ENCODE measurements around the gene BMP7. TPM values are rescaled to one million over a fixed set of nuclear protein-coding genes. Genes with fewer than 3 reads are reported as not detected.

Gene BMP7
- total RNA-seq, 2 experiments from 2014 or later, result not detected

DNA sequence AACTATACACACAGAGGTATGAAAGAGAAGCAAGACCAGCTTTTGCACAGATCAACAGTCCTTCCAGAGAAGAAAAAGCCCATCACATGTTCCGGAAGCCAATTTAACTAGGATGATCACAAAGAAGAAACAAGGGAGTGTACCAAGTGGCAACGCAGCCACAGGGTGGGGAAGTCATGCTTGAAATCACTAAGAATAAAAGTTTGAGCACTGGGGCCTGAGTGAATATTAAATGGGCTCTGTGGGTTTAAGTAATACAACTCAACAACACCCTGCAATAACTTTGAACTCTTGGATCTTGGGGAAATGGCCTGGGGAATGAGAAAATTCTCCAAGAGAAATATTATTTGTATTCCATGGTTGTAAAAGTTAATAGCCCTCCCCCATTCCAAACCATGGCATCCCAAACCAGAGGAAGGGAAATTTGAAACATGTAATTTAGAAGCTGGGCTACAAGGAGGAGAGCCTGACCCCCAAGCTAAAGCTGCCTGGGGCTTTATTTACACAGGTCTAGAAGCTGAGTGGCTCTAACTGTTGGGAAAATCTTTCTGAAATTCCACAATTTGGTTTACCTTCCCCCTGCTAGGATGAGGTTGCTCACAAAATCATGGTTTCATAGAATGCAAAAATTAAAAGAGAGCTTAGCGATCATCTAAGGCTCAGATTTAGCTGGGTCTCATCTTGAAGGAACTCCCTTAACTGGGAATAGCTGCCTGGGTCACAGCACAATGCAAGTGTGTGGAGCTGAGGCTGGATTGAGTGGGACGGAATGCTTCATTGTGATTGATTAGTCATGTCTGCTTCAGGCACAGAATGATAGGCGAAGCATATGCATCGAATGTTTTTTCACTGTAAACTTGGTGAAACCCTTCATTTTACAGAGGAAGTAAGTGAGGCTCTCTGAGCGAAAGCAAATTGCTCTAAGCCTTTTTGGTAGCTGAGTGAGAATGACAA is 143.6 kb downstream of the BMP7 start:
- Histone ChIP-seq H3K4me1 (ENCODE audit: insufficient read depth, low read length) (no peaks in the 10 kb centered on the region), H3K27me3 (ENCODE audit: control insufficient read depth in 1 of 2, insufficient read depth in 2 of 2, low read length in 2 of 2) (peaks cover 0 to 5% of the 10 kb centered on the region in 2 experiments), H3K27ac (ENCODE audit: low read depth in 1 of 2, low read length in 2 of 2) (no peak overlapping the region), H3K36me3 (ENCODE audit: insufficient read depth, low read length) (no peaks in the 10 kb centered on the region), H3K9me3 (ENCODE audit: control insufficient read depth in 1 of 2, insufficient read depth in 1 of 2, low read length in 2 of 2) (no peaks in the 10 kb centered on the region), H3K4me3 (ENCODE audit: low read length) (no peak overlapping the region)
- Mint-ChIP-seq H3K4me1 (ENCODE audit: low read depth) (no peaks in the 10 kb centered on the region), H3K27ac (no peak overlapping the region), H3K27me3 (peaks cover 26% of the 10 kb centered on the region), H3K9me3 (no peaks in the 10 kb centered on the region), H3K4me3 (no peak overlapping the region), H3K36me3 (ENCODE audit: low read depth) (no peaks in the 10 kb centered on the region)
- intact Hi-C loops (cut with DNase I, micrococcal nuclease), result no loop called here
- TF ChIP-seq, protein P1, sequence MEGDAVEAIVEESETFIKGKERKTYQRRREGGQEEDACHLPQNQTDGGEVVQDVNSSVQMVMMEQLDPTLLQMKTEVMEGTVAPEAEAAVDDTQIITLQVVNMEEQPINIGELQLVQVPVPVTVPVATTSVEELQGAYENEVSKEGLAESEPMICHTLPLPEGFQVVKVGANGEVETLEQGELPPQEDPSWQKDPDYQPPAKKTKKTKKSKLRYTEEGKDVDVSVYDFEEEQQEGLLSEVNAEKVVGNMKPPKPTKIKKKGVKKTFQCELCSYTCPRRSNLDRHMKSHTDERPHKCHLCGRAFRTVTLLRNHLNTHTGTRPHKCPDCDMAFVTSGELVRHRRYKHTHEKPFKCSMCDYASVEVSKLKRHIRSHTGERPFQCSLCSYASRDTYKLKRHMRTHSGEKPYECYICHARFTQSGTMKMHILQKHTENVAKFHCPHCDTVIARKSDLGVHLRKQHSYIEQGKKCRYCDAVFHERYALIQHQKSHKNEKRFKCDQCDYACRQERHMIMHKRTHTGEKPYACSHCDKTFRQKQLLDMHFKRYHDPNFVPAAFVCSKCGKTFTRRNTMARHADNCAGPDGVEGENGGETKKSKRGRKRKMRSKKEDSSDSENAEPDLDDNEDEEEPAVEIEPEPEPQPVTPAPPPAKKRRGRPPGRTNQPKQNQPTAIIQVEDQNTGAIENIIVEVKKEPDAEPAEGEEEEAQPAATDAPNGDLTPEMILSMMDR (IDR thresholded peaks at IDR 0.05), result no peak
- DNase-seq (no peak), ATAC-seq (ENCODE audit: poor library complexity) (no peak)
- CTCF ChIA-PET, result no interaction called here
- POLR2A ChIA-PET, result no interaction called here

DNA sequence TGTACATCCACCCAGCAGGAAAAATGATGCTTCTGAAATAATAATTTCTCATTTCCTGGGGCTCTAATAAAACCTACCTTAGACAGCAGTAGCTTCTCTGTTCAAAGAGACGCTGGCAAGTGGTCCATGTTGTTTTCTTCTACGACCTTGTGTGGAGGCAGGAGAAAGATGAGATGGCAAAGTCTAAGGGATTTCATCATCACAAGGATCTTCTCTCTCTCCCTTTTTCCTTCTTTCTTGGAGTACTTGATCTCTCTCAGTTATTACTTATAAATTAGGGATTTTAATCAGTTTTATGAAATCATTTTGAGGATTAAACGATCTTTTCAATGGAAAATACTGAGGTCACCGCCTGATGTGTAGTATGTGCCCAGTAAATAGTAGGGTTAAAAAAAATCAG is 147.5 kb downstream of the BMP7 start:
- H3K4me1 Mint-ChIP-seq (ENCODE audit: low read depth), result no peaks in the 10 kb centered on the region
- CTCF ChIA-PET, result no interaction called here

More for the DNA sequence above, 147.5 kb downstream of the BMP7 start:
- no peaks in the 10 kb centered on the region for H3K36me3 Mint-ChIP-seq (ENCODE audit: low read depth)
- POLR2A ChIA-PET, result no interaction called here
- H3K9me3 Mint-ChIP-seq, result no peaks in the 10 kb centered on the region
- peaks cover 9% of the 10 kb centered on the region for H3K27me3 Mint-ChIP-seq
- H3K27ac Mint-ChIP-seq, result no peak overlapping the region
- no peak for ATAC-seq (ENCODE audit: poor library complexity)
- Histone ChIP-seq H3K4me1 (ENCODE audit: insufficient read depth, low read length) (no peaks in the 10 kb centered on the region), H3K36me3 (ENCODE audit: insufficient read depth, low read length) (no peaks in the 10 kb centered on the region), H3K27me3 (ENCODE audit: control insufficient read depth in 1 of 2, insufficient read depth in 2 of 2, low read length in 2 of 2) (no peaks in the 10 kb centered on the region), H3K27ac (ENCODE audit: low read depth in 1 of 2, low read length in 2 of 2) (no peak overlapping the region), H3K9me3 (ENCODE audit: control insufficient read depth in 1 of 2, insufficient read depth in 1 of 2, low read length in 2 of 2) (peaks cover 0 to 11% of the 10 kb centered on the region in 2 experiments), H3K4me3 (ENCODE audit: low read length) (no peak overlapping the region)
- H3K4me3 Mint-ChIP-seq, result no peak overlapping the region
- TF ChIP-seq, protein P1 (IDR thresholded peaks at IDR 0.05), result no peak
- intact Hi-C loops (cut with DNase I, micrococcal nuclease), result no loop called here
- no peak for DNase-seq

Other genes starting within 250 kb of the BMP7 start
- gene SPO11, start 63.2 kb upstream of the BMP7 start, total RNA-seq, result not detected
- gene RAE1, start 84.6 kb upstream of the BMP7 start, total RNA-seq, result 10 to 100 TPM; 58.8 to 60.7 TPM
- gene RBM38, start 124.8 kb upstream of the BMP7 start, total RNA-seq, result 100 to 1,000 TPM; 604 to 645 TPM

All from CD4-positive, alpha-beta T cell (primary cell).